ENCODE data around the gene TRAPPC4. TPM values are rescaled to one million over a fixed set of nuclear protein-coding genes. Genes with fewer than 3 reads are reported as not detected.
"Not testable (repeated sequence)": the region's sequence is repeated elsewhere in the genome, so short reads cannot be mapped to it uniquely, and the experiment has no call there.

The TRAPPC4 gene
- polyA plus RNA-seq, 1 experiment = 95.3 TPM

GRCh38 chr11:119015054-119015611, 3.4 kb upstream of the TRAPPC4 start:
- ChIA-PET POLR2A (interaction anchor here (0.6 to 1.2 kb wide), 3 partner anchors 70 to 323 kb away, joined by 4 to 11 read pairs (median 5); no protein-coding TSS in a partner anchor), CTCF (interaction anchor here (1.0 to 1.8 kb wide), 3 partner anchors 16 to 325 kb away, joined by 3 to 7 read pairs (median 4); no protein-coding TSS in a partner anchor)
- no peak for DNase-seq (ENCODE audit: low read depth, low spot score)
- Histone ChIP-seq H3K4me3 (ENCODE audit: low read depth, low read length) (no peak overlapping the region), H3K9me3 (ENCODE audit: control insufficient read depth, insufficient read depth, low read length) (no peaks in the 10 kb centered on the region), H3K27ac (ENCODE audit: low read depth, low read length) (no peak overlapping the region), H3K27me3 (ENCODE audit: control insufficient read depth, insufficient read depth, low read length) (no peaks in the 10 kb centered on the region)
- TF ChIP-seq CTCF (IDR thresholded peaks at IDR 0.05; ENCODE audit: low read depth, low read length) = no peak; the same call in 1 of the 2 replicates

GRCh38 chr11:119016216-119017009, 2.2 kb upstream of the TRAPPC4 start:
- no peak for TF ChIP-seq CTCF (IDR thresholded peaks at IDR 0.05; ENCODE audit: low read depth, low read length)
- ChIA-PET CTCF (interaction anchor here (0.6 to 1.8 kb wide), 4 partner anchors 15 to 327 kb away, joined by 3 to 7 read pairs (median 4); no protein-coding TSS in a partner anchor), POLR2A (interaction anchor here (1.2 kb wide), 1 partner anchor 322 kb away, joined by 4 read pairs; no protein-coding TSS in a partner anchor)
- peak overlapping the region; percentile 21 for H3K27ac ChIP-seq (ENCODE audit: low read depth, low read length)
- peak overlapping the region; percentile 99; the same call in 1 of the 2 replicates for H3K4me3 ChIP-seq (ENCODE audit: low read depth, low read length)
- no peaks in the 10 kb centered on the region for H3K9me3 ChIP-seq (ENCODE audit: control insufficient read depth, insufficient read depth, low read length)
- no peak for DNase-seq (ENCODE audit: low read depth, low spot score)
- H3K27me3 ChIP-seq (ENCODE audit: control insufficient read depth, insufficient read depth, low read length) = no peaks in the 10 kb centered on the region

GRCh38 chr11:119017377-119017776, 1.2 kb upstream of the TRAPPC4 start:
- H3K27me3 ChIP-seq (ENCODE audit: control insufficient read depth, insufficient read depth, low read length); H3K9me3 ChIP-seq (ENCODE audit: control insufficient read depth, insufficient read depth, low read length); H3K27ac ChIP-seq (ENCODE audit: low read depth, low read length); DNase-seq (ENCODE audit: low read depth, low spot score): not testable (repeated sequence)
- ChIA-PET POLR2A (interaction anchor here (0.7 kb wide), 1 partner anchor 41 kb away, joined by 3 read pairs; no protein-coding TSS in a partner anchor), CTCF (interaction anchor here (0.6 kb wide), 2 partner anchors 87 to 159 kb away, joined by 3 read pairs; no protein-coding TSS in a partner anchor)
- H3K4me3 ChIP-seq (ENCODE audit: low read depth, low read length) = peak overlapping the region; percentile 99

- CTCF ChIA-PET = interaction anchor here (2.0 kb wide), 1 partner anchor 11 kb away, joined by 17 read pairs; the partner anchor contains the start of gene SLC37A4
- POLR2A ChIA-PET = interaction anchor here (0.7 to 2.1 kb wide), 2 partner anchors 36 to 127 kb away, joined by 5 to 9 read pairs; partner anchors contain the start of gene HYOU1
- TF ChIP-seq CTCF (IDR thresholded peaks at IDR 0.05; ENCODE audit: low read depth, low read length) = no peak
- Histone ChIP-seq H3K9me3 (ENCODE audit: control insufficient read depth, insufficient read depth, low read length) (no peaks in the 10 kb centered on the region), H3K27me3 (ENCODE audit: control insufficient read depth, insufficient read depth, low read length) (no peaks in the 10 kb centered on the region), H3K27ac (ENCODE audit: low read depth, low read length) (no peak overlapping the region), H3K4me3 (ENCODE audit: low read depth, low read length) (peak overlapping the region; percentile 99)
- no peak for DNase-seq (ENCODE audit: low read depth, low spot score)
Observed at GRCh38 chr11:119019996-119020395, 1.4 kb downstream of the TRAPPC4 start.

GRCh38 chr11:119021631-119022030, 3.1 kb downstream of the TRAPPC4 start:
- POLR2A ChIA-PET = no interaction called here
- CTCF ChIA-PET = no interaction called here
- Histone ChIP-seq H3K27me3 (ENCODE audit: control insufficient read depth, insufficient read depth, low read length) (no peaks in the 10 kb centered on the region), H3K27ac (ENCODE audit: low read depth, low read length) (no peak overlapping the region), H3K4me3 (ENCODE audit: low read depth, low read length) (no peak overlapping the region), H3K9me3 (ENCODE audit: control insufficient read depth, insufficient read depth, low read length) (no peaks in the 10 kb centered on the region)
- TF ChIP-seq CTCF (IDR thresholded peaks at IDR 0.05; ENCODE audit: low read depth, low read length) = no peak
- no peak for DNase-seq (ENCODE audit: low read depth, low spot score)

Measured in AG04450 (cell line).